GM19240 (cell line): ENCODE measurements around the gene SLC66A1.
A peak's percentile ranks its signal among the peaks of the same experiment; 100 is the strongest.

Experiments
- DNase-seq: peaks from one replicate; pipeline ENCODE4 v3.0.0; 2011; ENCODE audit warnings: low spot score; ENCODE audit not compliant: insufficient read length

SLC66A1 gene

DNA sequence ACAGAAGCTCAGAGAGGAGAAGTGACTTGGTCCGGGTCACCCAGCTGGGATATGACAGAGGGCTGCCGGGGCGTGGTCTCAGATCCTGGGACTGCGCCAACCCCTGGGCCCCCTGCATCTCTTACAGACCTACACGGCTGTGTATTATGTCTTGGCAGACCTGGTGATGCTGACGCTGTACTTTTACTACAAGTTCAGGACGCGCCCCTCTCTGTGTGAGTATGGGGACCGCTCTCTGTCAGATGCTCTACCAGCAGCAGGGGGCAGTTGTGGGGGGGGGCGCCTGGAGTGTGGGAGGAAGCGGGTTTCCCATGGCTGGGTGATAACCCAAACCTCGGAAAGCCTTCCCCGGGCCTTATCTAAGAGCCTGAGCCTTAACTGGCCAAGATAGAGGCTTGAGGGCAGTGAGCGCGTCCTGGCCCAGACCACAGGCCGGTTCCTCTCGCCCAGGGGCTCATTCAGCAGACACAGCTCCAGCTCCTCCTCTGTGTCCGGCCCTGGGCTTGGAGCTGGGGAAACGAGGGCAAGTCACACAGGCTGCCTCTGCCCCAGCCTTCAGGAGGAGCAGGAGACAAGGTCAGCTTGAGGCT is 13.3 kb downstream of the SLC66A1 start:
- no peak for DNase-seq

DNA sequence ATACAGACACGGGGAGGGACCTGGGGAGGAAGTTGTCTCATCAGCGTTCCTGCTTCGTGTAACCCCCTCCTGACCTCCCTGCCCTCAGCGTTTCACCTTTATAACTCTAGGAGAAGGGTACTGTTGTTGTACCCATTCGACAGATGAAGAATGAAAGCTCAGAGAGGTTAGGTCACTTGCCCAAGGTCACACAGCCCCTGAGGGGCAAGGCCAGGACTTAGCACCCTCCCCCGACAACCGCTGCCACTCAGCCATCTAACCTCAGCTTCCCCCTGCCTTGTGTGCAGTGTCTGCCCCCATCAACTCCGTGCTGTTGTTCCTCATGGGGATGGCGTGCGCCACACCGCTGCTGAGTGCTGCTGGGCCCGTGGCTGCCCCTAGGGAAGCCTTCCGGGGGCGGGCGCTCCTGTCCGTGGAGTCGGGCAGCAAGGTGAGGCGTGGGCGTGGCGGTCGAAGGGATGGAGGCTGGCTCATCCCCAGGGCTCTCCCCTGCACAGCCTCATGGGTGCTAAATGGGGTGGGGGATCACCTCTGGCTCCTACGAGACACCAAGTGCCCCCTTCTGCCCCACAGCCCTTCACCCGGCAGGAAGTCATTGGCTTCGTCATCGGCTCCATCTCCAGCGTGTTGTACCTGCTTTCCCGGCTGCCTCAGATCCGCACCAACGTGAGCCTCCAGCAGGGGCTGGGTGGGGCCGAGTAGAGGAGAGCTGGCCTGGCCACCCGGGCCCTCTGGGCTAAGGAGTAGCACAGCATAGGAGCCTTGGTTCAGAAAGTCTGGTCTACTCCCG is 14.0 kb downstream of the SLC66A1 start:
- no peak for DNase-seq

DNA sequence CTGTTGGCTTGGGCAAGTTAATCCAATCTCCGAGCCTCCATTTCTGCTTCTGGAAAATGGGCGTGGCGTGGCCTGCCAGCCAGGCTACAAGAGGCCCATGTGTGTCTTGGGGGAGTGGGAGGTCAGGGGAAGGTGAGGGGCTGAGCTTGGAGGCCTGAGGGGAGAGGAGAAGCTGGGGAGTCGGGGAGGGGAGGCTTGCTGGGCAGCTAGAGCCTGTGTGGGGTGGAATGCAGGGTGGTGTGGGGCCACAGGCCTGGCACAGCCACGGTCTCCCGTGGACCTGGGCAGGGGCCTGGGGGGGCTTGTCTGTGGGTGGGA is 14.6 kb downstream of the SLC66A1 start:
- no peak for DNase-seq

DNA sequence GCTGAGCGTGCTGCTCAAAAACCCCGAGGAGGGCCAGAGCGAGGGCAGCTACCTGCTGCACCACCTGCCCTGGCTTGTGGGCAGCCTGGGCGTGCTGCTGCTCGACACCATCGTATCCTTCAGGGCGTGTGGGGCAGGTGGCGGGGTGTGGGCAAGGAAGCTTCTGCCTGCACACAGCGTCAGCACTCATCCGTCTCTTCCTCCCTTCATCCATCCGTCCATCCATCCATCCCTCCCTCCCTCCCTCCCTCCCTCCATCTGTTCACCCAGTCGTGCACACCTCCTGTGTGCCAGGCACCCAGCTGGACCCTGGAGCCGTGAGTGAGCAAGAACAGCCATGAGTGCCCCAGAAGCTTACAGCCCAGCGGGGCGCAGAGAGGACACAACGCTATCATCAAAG is 15.2 kb downstream of the SLC66A1 start:
- no peak for DNase-seq

DNA sequence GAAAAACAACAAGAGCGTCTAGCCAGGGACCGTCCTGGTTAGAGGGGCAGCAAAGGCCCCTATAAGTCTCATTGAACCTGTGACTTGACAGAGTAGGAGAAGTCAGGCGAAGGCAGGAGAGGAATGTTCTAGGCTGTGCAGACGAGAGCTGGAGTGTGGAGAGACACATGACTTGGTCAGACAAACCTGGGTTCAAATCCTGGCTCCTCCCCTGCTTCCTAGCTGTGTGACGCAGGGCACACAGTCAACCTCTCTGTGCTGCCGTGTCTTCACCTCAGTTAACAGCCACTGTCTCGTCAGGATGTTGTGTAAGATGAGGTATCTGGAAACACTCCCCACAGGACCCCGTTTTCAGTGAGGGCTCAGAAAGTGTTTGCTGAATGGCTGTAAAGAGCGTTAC is 15.6 kb downstream of the SLC66A1 start:
- no peak for DNase-seq

DNA sequence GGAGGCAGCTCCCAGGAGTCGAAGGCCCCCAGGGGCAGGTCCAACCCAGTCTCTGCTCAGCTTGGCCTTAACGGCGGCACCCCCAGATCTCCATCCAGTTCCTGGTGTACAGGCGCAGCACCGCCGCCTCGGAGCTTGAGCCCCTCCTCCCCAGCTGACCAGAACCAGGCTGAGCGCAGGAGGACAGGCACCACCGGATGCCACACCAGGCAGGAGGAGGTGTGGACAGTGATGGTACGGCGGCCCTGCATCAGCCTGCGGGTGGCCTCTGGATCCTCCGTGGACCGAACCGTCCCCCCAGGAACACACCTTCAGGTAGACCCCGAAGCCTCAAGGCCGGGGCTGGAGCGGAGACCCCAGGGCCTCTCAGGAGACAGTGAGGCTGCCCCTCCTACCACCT is 16.4 kb downstream of the SLC66A1 start:
- no peak for DNase-seq

DNA sequence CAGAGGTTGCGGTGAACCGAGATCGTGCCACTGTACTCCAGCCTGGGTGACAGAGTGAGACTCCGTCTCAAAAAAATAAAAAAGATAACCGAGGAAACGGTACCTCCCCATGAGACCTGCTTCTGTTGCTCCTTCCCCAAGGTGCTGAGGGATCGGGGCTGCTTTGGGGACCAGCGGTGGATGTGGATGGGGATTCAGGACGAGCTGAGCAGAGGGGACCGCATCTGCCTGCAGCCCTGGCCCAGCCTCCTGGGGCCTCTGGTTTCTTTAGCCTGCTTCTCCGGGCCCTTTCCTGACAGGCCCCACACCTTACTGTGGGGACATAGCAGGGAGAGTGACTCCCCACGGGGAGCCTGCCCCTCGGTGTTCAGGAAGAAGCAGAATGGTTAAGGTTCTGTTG is 17.1 kb downstream of the SLC66A1 start:
- no peak for DNase-seq

DNA sequence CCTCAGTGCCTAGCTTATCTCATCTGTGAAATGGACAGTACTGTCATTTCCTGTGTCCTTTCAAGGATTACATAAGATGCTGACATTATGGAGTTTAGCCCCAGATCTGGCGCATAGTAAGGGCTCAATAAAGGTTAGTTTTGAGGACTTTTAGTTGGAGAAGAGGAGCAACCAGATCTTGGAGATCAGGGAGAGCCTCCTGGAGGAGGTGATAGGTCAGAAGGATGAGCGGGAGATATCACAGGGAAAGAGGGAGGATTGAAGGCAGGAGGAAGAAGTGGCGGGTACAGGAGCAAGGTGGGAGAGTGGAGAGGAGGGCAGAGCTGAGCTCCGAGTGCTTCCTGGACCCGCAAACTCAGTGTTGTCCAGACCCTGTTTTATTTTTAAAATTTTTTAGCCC is 17.5 kb downstream of the SLC66A1 start:
- no peak for DNase-seq

DNA sequence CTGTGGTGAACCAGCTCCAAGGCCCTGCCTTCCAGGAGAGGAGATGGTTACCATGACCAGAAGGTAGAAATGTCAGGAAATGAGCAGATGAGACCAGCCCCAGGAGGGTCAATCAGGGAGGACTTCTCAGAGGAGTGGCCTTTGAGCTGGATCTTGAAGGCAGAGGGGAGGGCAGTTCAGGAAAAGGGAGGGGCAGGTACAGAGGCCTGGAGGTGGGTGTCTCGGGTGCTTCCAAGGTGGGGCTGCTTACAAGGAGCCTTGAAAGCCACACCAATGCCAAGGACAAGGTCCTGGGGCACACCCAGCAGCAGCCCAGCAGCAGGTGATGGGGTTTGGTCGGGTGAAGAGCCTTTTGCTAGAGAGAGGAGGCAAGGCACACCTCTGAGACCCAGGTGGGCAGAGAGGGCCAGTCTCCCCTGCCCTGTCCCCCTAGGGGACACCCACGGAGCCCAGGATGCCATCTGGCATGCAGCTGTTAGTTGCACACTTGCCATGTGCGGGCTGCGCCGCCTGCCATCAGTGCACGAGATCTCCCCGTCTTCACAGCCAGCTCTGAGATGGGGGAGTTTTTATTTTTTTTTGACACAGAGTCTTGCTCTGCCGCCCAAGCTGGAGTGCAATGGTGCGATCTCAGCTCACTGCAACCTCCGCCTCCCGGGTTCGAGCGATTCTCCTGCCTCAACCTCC is 18.5 kb downstream of the SLC66A1 start:
- no peak for DNase-seq

DNA sequence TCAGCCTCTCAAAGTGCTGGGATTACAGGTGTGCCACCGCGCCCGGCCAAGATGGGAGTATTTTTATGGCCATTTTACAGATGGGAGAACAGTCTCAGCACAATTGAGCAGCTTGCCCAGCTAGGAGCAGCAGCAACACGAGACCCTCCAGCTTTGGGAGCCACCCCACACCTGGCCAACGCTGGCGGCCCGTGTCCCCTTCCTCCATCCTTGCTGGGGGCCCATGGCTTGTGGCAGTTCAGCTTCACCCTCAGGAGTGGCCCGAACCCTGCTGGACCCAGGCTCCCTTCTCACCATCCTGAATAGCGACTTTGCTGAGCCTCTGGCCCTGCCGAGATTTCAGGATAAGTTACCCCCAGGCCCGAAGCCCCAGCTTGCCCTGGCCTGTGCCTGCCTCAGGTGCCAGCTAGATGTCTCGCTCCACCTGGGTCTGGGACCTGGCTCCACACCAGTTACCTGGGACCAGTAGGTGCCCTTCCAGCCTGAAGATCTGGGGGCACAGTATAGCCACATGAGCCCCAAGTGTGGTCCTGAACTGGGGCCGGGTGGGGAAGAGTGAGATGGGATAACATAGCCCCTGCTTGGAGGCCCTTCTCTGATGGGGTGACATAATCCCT is 19.2 kb downstream of the SLC66A1 start:
- DNase-seq, result no peak

DNA sequence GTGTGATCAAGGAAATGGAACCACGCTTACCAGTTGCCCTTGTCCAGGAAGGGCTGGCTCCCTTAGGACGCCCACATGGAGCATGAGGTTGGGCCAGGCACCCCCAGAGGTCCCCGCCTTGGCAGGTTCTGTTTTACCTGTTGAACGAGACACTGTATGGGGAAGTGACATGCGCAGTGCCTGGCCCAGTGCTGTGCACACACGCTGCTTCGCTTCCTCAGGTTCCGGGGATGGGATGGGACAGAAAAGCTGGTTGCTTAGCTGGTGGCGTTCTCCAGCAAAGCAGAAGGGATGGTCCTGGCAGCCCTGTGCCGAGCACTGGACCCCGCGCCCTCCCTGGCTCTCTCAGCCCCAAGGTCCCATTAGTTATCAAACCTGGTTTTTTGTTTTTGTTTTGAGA is 20.7 kb downstream of the SLC66A1 start:
- no peak for DNase-seq

DNA sequence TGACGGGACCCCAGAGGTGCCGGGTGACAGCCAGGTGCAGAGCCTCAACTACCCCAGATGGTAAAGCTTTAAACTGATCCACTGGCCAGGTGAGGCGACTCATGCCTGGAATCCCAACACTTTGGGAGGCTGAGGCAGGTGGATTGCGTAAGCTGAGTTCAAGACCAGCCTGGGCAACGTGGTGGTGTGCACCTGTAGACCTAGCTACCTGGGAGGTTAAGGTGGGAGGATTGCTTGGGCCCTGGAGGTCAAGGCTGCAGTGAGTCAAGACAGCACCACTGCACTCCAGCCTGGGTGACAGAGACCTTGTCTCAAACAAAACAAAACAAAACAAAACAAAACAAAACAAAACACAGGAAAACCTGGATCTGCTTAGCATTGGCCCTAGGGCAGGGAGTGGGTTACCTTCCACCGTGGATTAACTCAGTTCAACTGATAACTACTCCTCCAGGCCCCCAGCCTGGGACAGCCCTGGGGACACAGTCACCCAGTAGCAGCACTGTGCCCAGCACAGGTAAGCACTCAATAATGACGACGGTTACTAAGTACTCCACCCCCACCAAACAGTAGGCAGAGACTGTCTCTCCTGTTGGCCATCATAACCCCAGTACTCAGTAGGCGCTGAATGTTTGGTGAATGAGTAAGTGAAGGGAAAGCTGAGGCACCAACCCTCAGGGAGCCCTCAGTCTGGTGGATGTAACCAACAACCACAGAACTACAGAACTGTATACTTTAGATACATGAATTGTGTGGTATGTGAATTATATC is 21.6 kb downstream of the SLC66A1 start:
- DNase-seq, result no peak

DNA sequence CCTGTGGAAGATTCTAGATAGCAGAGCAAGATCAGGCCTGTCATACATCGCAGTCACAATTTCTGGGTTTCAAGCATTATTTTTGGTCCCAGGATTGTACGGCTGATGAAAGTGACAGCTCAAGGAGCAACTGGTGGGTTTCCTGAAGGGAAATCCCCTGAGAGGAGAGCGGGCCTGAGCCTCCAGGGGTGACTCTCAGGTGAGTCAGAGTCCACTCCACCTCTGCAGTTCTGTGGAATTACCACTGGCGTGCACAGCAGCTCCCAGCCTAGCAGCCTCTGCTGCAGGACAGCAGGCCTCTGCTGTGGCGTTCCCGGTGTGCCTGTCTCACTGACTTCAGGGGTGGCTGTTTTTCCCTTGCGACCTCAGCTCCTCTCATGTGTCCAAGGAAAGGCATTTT is 24.4 kb downstream of the SLC66A1 start:
- DNase-seq, result no peak

DNA sequence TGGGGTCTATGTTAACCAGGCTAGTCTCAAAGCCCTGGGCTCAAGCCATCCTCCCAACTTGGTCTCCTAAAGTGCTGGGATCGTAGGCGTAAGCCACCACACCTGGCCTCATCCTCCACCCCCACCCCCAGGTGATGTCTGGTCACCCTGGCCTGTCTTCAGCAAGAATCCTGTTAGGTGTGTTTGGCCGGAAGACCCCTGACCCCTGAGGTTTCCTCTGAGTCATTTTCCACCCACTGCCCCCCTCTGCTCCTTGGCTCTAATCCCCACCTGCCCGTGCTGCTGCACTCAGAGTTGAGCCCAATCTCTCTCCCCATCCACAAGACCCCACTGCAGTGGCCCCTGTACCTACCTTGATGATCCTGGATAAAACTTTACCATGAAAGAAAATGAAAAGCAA is 25.2 kb downstream of the SLC66A1 start:
- DNase-seq, result no peak

DNA sequence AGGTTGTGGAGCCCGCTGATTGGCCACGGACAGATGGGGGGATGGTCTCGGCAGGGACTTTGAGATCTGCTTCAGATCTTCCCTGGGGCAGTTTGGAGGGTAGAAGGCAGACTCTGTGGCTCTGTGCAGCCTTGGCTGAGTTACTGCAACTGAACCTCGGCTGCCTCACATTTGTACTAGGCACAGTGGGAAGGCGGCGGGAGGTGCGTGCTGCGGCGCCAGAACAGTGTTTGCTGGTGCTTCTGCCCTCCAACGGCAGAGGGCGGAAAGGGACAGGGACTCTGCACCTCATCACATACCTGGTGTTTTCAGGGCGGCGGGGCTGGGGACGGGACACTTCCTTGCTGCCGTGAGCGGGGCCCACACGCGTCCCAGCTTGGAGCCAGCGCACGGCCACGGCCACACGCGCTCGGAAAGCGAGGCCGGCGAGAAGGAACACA is 26.2 kb downstream of the SLC66A1 start:
- DNase-seq, result no peak

DNA sequence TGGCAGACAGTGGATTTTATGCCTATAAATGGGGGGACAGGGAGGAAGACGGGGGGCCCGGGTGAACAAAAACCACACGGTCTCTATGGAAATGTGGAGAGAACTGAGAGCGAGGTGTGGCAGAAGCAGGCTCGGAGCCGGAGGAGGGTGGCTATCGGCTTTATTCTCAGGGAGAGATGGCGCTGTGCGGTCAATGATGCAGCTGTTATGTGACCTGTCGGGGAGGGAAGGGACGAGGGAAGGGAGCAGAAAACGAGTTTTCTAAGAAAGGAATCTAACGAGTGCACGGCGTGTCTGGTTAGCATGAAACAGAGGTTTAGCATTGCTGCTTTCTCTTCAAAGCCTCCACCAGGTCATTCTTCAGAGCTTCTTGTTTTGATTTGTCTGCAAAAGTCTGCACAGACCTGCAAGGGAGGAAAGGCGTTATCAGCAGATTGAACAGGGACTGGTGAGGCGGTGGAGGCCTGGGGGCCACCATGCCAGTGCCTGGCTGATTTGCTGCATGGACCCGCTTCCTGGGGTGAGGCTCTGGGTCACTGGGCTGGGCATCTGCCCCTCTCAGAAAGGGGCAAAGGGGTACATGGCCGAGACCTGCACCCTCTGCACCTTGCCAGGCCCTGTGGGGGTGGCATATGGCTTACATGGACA is 27.2 kb downstream of the SLC66A1 start:
- no peak for DNase-seq

DNA sequence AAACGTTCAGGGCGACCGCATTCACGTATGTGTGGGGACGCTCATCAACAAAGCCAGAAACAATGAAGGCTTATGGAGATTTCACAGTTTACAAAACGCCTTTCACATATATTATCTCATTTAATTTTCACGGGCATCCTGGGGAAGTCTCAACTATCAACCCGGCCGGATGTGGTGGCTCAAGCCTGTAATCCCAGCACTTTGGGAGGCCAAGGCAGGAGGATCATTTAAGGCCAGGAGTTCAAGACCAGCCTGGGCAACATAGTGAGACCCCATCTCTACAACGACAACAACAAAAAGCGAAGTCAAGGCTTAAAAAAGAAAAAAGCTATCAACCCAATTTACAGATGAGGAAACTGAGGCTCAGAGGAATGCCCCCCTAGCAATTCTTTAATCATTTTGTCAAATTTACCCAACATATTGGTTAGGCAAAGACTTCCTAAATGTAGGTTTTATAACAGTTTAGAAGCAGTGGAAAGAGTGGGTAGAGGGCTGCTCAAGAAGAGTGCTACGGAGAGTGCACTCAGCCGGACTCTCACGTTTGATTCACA is 28.3 kb downstream of the SLC66A1 start:
- no peak for DNase-seq

DNA sequence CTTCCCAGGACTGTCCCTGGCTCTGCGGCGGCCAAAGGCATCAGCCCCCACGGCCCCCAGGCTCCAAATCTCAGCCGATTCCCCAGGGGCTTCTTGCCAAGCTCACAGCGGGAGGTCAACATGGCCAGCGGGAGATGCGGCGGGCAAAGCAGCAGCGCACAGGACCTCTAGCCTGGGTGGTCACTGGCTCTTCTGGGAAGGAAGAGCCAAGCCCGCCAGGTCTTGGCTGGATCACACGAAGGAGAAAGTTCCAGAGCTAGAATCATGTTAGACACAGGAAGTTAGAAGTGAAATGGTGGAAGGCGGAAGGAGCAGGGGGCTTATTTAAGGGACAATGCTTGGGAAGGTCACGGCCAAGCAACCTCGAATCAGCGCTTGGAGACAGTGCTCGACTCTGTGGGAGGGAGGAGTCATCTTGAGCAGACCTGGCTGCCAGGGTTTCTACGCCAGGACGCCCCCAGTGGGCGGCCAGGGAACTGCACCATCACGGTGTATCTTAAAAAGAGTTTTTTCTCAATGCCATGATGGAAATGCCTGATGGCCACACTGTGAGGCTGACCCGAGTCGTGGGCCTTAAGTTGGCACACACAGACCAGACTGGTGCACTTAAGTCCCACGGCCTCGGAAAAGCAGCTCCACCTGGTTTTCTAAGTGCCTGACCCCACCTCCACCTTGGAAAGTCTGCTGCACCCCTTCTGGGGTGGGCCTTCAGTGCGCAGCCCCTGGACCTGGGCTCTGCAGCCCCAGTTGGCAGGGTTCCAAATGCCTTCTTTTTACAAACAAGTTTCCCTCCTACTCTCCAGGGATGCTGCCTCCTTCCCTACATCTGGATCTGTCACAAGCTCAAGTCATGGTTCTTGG is 29.3 kb downstream of the SLC66A1 start:
- peak; percentile 79 for DNase-seq

DNA sequence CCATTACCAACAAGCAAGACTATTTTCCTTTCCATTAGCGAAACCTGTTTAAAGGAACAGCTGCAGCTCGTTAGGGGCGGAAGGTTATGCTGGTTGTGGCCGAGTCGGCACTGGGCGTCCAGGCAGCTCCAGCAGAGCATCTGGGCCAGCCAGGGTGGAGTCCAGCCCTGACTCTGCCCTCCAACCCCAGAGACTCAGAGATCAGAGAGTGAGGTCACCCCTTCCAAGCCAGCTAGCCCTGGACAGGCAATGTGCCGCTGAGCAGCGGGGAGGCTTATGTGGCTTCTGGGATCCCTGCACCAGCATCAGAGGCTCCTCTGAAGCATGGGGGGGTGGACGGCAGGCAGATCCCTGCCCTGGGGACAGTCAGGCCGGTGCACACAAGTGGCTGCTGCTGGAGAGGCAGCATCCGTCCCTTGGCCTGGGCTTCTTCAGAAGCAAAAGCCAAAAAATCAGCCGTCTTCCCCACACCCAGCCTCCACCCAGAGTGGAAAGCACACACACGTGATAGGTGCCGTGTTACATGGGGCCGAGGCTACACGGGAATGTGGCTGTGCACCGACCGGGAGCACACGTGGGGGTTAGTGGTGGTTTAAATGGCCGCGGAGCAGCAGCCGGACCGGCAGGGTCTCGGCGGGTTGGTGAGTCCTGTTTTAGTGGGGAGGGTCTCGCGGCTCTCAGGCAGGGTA is 30.1 kb downstream of the SLC66A1 start:
- no peak for DNase-seq
